Natural killer cell (primary cell): ENCODE results near the gene PAQR3. TPM values are rescaled to one million over a fixed set of nuclear protein-coding genes. Genes with fewer than 3 reads are reported as not detected.

ENCODE experiments used
- ATAC-seq, 3 donors: fragments of 150-1000 bp in 2 of 3; fragments of 200-7000 bp in 1 of 3; cut with Tn5 transposase; 1 replicate in 1 of 3; 2 replicates in 2 of 3; pipeline ENCODE4 v1.10.0; 2021; ENCODE audit warnings: mild to moderate bottlenecking in 2 of 3, moderate library complexity in 2 of 3
- DNase-seq, 2 donors: peaks; one replicate each; pipeline versions ENCODE4 v3.0.0 to v3.0.0-alpha.2; 2013 to 2021; ENCODE audit warnings: mixed read lengths in 1 of 2
- H3K27ac ChIP-seq: one replicate; pipeline ENCODE4 v1.5.1; 2013; ENCODE audit warnings: mild to moderate bottlenecking, low read length
- H3K27me3 ChIP-seq: one replicate; pipeline ENCODE4 v1.6.1; 2013; ENCODE audit warnings: low read length; ENCODE audit not compliant: control insufficient read depth, insufficient read depth
- H3K36me3 ChIP-seq: one replicate; pipeline ENCODE4 v1.6.1; 2013; ENCODE audit warnings: low read length; ENCODE audit not compliant: control insufficient read depth, insufficient read depth
- H3K4me1 ChIP-seq: one replicate; pipeline ENCODE4 v1.6.1; 2013; ENCODE audit warnings: low read length; ENCODE audit not compliant: control insufficient read depth, insufficient read depth
- H3K4me3 ChIP-seq: one replicate; pipeline ENCODE4 v1.5.1; 2013; ENCODE audit warnings: low read length
- H3K9me3 ChIP-seq: one replicate; pipeline ENCODE4 v1.6.1; 2013; ENCODE audit warnings: low read length; ENCODE audit not compliant: control insufficient read depth, insufficient read depth
- H3K27ac Mint-ChIP-seq, 2 donors: one replicate each; pipeline ENCODE4 v1.8.0; 2022; ENCODE audit warnings: mild to moderate bottlenecking in 2 of 2, mixed read lengths in 2 of 2, moderate library complexity in 1 of 2
- H3K27me3 Mint-ChIP-seq, 2 donors: one replicate each; pipeline ENCODE4 v1.8.0; 2022; ENCODE audit warnings: low read depth in 2 of 2, mixed read lengths in 2 of 2
- H3K36me3 Mint-ChIP-seq: one replicate; pipeline ENCODE4 v1.8.0; 2022; ENCODE audit warnings: mixed read lengths
- H3K4me1 Mint-ChIP-seq, 2 donors: one replicate each; pipeline ENCODE4 v1.8.0; 2022; ENCODE audit warnings: mixed read lengths in 2 of 2
- H3K4me3 Mint-ChIP-seq: one replicate; pipeline ENCODE4 v1.8.0; 2022; ENCODE audit warnings: mild to moderate bottlenecking, moderate library complexity, mixed read lengths
- H3K9me3 Mint-ChIP-seq, 2 donors: one replicate each; pipeline ENCODE4 v1.8.0; 2022; ENCODE audit warnings: mixed read lengths in 2 of 2
- WGBS: methylation state at CpG from one replicate; pipeline ENCODE4 v1.1.7; 2013; ENCODE audit warnings: missing lambda C conversion rate; ENCODE audit not compliant: insufficient coverage; 5-methylcytosine and 5-hydroxymethylcytosine counted together
- intact Hi-C: fragments of 100-400 bp; cut with micrococcal nuclease; formaldehyde crosslinking; loops from one replicate; pipeline ENCODE4 v1.14.2; 2022
- total RNA-seq, 4 donors: library from RNA; stranded (reverse); fragments of 120-200 nt in 1 of 4; gene quantifications; one replicate each; pipeline versions ENCODE4 v1.2.3 to v1.2.4, GENCODE V29; 2013 to 2022
- TF ChIP-seq, protein P1 (sequence below): fragments of 200-600 bp; IDR thresholded peaks from one replicate; pipeline ENCODE4 v1.8.0; 2022; ENCODE audit warnings: antibody characterized with exemption

PAQR3 gene
- total RNA-seq, 3 donors from 2014 or later (not counting 1 experiment from before 2014, with no cell fraction given): 23.7 to 31.7 (median 24.2) TPM

DNA sequence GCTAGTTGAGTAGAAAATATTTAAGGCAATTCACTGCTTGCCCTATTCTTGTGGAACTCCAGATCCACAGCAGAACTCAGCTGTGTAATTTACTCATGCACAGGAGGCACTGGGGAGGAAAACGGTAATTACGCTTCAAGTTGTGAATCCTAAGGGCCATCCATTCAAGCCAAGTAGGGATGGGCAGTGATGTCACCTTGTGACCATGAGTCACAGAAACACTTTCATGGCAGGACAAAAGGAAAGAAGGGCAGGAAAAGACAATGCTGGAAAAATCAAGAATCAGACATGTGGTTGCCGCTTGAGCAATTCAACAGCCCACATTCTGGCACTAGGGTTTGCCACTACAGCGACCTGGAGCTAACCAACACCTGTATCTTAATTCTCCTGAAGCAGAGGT, 1.4 kb downstream of the PAQR3 start:
- Histone ChIP-seq H3K27ac (no peak overlapping the region), H3K4me1 (peaks cover 15% of the 10 kb centered on the region), H3K27me3 (no peaks in the 10 kb centered on the region), H3K4me3 (no peak overlapping the region), H3K36me3 (no peaks in the 10 kb centered on the region), H3K9me3 (no peaks in the 10 kb centered on the region)
- TF ChIP-seq, protein P1, sequence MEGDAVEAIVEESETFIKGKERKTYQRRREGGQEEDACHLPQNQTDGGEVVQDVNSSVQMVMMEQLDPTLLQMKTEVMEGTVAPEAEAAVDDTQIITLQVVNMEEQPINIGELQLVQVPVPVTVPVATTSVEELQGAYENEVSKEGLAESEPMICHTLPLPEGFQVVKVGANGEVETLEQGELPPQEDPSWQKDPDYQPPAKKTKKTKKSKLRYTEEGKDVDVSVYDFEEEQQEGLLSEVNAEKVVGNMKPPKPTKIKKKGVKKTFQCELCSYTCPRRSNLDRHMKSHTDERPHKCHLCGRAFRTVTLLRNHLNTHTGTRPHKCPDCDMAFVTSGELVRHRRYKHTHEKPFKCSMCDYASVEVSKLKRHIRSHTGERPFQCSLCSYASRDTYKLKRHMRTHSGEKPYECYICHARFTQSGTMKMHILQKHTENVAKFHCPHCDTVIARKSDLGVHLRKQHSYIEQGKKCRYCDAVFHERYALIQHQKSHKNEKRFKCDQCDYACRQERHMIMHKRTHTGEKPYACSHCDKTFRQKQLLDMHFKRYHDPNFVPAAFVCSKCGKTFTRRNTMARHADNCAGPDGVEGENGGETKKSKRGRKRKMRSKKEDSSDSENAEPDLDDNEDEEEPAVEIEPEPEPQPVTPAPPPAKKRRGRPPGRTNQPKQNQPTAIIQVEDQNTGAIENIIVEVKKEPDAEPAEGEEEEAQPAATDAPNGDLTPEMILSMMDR: no peak
- H3K36me3 Mint-ChIP-seq: no peaks in the 10 kb centered on the region
- peaks cover 25 to 33% of the 10 kb centered on the region in 2 donors for H3K4me1 Mint-ChIP-seq
- DNase-seq (no peak), ATAC-seq (no peak)
- no peaks in the 10 kb centered on the region for H3K9me3 Mint-ChIP-seq
- H3K27ac Mint-ChIP-seq: peak overlapping the region in 1 of 2 donors; percentile 99
- peak overlapping the region; percentile 67 for H3K4me3 Mint-ChIP-seq
- WGBS: 88% methylated on average over 4 of the region's 4 CpGs
- peaks cover 7 to 13% of the 10 kb centered on the region in 2 donors for H3K27me3 Mint-ChIP-seq
- intact Hi-C loops: no loop called here

DNA sequence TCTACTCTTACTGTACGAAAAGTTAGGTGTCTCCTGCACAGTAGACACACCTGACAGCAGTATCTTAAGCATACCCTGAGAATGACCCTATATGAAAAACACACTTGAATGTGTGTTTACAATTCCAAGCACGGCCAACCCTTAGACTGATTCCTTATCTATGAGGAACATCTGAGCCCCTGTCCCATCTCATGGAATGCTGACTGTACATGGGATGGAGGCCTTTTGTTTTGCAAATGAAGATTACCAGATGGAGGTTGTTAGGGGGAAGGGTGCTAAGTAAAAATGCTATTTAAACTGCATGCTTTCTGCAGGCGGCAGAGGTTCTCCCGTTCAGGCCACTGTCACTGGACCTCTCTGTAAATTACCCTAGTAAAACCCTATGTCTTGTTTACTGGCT, 2.2 kb downstream of the PAQR3 start:
- no peaks in the 10 kb centered on the region for H3K27me3 ChIP-seq
- peaks cover 3% of the 10 kb centered on the region for H3K36me3 ChIP-seq
- no peak overlapping the region for H3K4me3 Mint-ChIP-seq
- H3K4me3 ChIP-seq: no peak overlapping the region
- H3K27ac ChIP-seq: no peak overlapping the region
- intact Hi-C loops: no loop called here
- ATAC-seq: no peak
- DNase-seq: no peak
- H3K9me3 ChIP-seq: no peaks in the 10 kb centered on the region
- H3K27ac Mint-ChIP-seq: no peak overlapping the region
- peaks cover 0 to 7% of the 10 kb centered on the region in 2 donors for H3K27me3 Mint-ChIP-seq
- H3K4me1 ChIP-seq: peaks cover 15% of the 10 kb centered on the region
- H3K4me1 Mint-ChIP-seq: peaks cover 25 to 33% of the 10 kb centered on the region in 2 donors
- TF ChIP-seq, protein P1: no peak
- H3K36me3 Mint-ChIP-seq: no peaks in the 10 kb centered on the region
- 99% methylated on average over 4 of the region's 4 CpGs for WGBS
- no peaks in the 10 kb centered on the region for H3K9me3 Mint-ChIP-seq

DNA sequence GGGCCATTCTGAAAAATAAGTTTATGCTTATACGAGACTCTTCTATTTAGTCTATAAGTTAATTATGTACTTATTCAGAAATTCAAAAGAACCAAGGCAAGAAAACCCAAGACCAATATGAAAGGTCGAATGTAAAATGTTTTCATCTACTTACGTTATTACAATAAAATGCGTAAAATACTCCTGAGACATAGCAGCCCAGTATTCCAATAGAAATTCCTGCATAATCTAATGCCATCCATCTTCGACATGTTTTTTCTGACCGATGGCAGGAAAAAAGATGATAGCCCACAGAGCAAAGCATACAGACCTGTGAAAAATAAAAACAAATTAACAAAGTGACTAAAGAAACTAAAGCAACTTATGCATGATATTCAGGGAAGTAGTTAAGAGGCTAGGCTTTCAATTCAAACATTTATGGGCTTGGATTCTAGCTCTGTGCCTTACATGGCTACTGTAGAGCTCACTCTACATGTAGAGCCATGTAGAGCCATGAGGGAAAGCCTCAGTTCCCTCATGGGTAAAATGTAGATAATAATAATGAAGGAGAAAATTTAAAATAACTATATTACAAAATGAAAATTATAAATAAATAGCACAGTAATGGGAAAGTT, 9.1 kb downstream of the PAQR3 start:
- no peaks in the 10 kb centered on the region for H3K27me3 ChIP-seq
- H3K36me3 ChIP-seq: peaks cover 24% of the 10 kb centered on the region
- H3K4me1 Mint-ChIP-seq: peaks cover 0 to 1% of the 10 kb centered on the region in 2 donors
- no peak overlapping the region for H3K27ac ChIP-seq
- TF ChIP-seq, protein P1: no peak
- peaks cover 26% of the 10 kb centered on the region for H3K36me3 Mint-ChIP-seq
- DNase-seq: no peak
- intact Hi-C loops: no loop called here
- H3K4me1 ChIP-seq: no peaks in the 10 kb centered on the region
- 94% methylated on average over 5 of the region's 6 CpGs for WGBS
- no peak for ATAC-seq
- no peaks in the 10 kb centered on the region for H3K9me3 ChIP-seq
- H3K27ac Mint-ChIP-seq: no peak overlapping the region
- H3K4me3 Mint-ChIP-seq: no peak overlapping the region
- H3K4me3 ChIP-seq: no peak overlapping the region
- no peaks in the 10 kb centered on the region for H3K27me3 Mint-ChIP-seq
- H3K9me3 Mint-ChIP-seq: no peaks in the 10 kb centered on the region

DNA sequence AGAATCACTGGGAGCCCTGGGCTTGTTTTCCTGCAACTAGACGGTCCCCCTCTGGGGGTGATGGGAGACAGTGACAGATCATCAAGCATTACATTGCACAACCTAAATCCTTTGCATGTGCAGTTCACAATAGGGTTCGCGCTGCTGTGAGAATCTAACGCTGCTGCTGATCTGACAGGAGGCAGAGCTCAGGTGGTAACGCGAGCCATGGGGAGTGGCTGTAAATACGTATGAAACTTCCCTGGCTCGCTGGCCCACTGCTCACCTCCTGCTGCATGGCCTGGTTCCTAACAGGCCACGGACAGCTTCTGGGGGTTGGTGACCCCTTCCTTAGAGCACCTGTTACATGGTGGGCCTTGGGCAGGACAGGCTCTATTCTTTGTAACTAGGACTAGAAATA, 10.4 kb downstream of the PAQR3 start:
- no peak overlapping the region for H3K4me3 ChIP-seq
- Mint-ChIP-seq H3K4me3 (no peak overlapping the region), H3K36me3 (peaks cover 29% of the 10 kb centered on the region), H3K9me3 (no peaks in the 10 kb centered on the region), H3K4me1 (no peaks in the 10 kb centered on the region), H3K27ac (no peak overlapping the region), H3K27me3 (no peaks in the 10 kb centered on the region)
- intact Hi-C loops: no loop called here
- peaks cover 24% of the 10 kb centered on the region for H3K36me3 ChIP-seq
- ATAC-seq (no peak), DNase-seq (no peak)
- TF ChIP-seq, protein P1: no peak
- WGBS: 99% methylated on average over 9 of the region's 9 CpGs
- H3K4me1 ChIP-seq: no peaks in the 10 kb centered on the region
- H3K9me3 ChIP-seq: no peaks in the 10 kb centered on the region
- H3K27me3 ChIP-seq: no peaks in the 10 kb centered on the region
- H3K27ac ChIP-seq: no peak overlapping the region
